Psoas muscle (tissue), 8 donors: ENCODE data around the gene NIPAL3. TPM values are rescaled to one million over a fixed set of nuclear protein-coding genes. Genes with fewer than 3 reads are reported as not detected.

ENCODE experiments used
- ATAC-seq, 4 donors: fragments of 200-7000 bp; cut with Tn5 transposase; one replicate each; pipeline ENCODE4 v1.9.1; 2020; ENCODE audit warnings: moderate library complexity in 3 of 4, mild to moderate bottlenecking in 2 of 4
- DNase-seq, 2 donors: peaks; one replicate each; pipeline ENCODE4 v3.0.0-alpha.2; 2020
- H3K27ac ChIP-seq: fragments of 200-600 bp; one replicate; pipeline ENCODE4 v1.8.0; 2022
- H3K27me3 ChIP-seq, 3 donors: fragments of 200-600 bp in 1 of 3; one replicate each; pipeline versions ENCODE4 v1.6.1 to v1.8.0; 2013 to 2022; ENCODE audit warnings: low read length in 2 of 3, mild to moderate bottlenecking in 2 of 3, moderate library complexity in 1 of 3; ENCODE audit not compliant: insufficient read depth in 3 of 3
- H3K36me3 ChIP-seq, 2 donors: fragments of 200-600 bp in 1 of 2; one replicate each; pipeline versions ENCODE4 v1.6.1 to v1.8.0; 2013 to 2022; ENCODE audit warnings: low read depth in 1 of 2, mild to moderate bottlenecking in 1 of 2, moderate library complexity in 1 of 2; ENCODE audit not compliant: insufficient read depth in 1 of 2
- H3K4me1 ChIP-seq: fragments of 200-600 bp; one replicate; pipeline ENCODE4 v1.8.0; 2022
- H3K4me3 ChIP-seq: fragments of 200-600 bp; one replicate; pipeline ENCODE4 v1.8.0; 2022; ENCODE audit warnings: mild to moderate bottlenecking
- H3K9me3 ChIP-seq: fragments of 200-600 bp; one replicate; pipeline ENCODE4 v1.8.0; 2022
- WGBS, 3 donors: extraction: QIAGEN DNeasy Blood & Tissue Kit; methylation state at CpG; one replicate each; pipeline versions ENCODE4 v1.1.6 to v1.1.7; 2013; 5-methylcytosine and 5-hydroxymethylcytosine counted together
- intact Hi-C, 2 donors: fragments of 100-400 bp; cut with DNase I; formaldehyde crosslinking; loops; one replicate each; pipeline versions ENCODE4 v1.11.0 to v1.14.2; 2022
- polyA plus RNA-seq, 3 donors: library from polyadenylated mRNA; stranded (reverse); fragments of 200-250 nt; gene quantifications; one replicate each; pipeline ENCODE4 v1.2.3, GENCODE V29; 2013
- total RNA-seq, 4 donors: library from RNA; stranded (reverse); fragmentation: NEBNext Ultra II Directional in 2 of 4; extraction: Animal tissue kit (Norgen Biotek cat#: 25700) in 2 of 4; gene quantifications; one replicate each; pipeline versions ENCODE4 v1.2.1 to v1.2.4, GENCODE V29; 2021 to 2023
- TF ChIP-seq, protein P1 (sequence below): fragments of 200-600 bp; IDR thresholded peaks from one replicate; pipeline ENCODE4 v1.8.0; 2022; ENCODE audit warnings: antibody characterized with exemption
- donor health status: healthy with polysubstance abuse.
- donor health status: DM: no; HTN: no; CAD: no; lungs with moderate emphysema.
- donor health status: Bipolar disorder and iron deficiency.
- donor health status: healthy.
- donor health status: DM: yes; HTN: yes; CAD: no.
- donor health status: DM: no; HTN: no; CAD: no.
- donor health status: DM: no; HTN: no; CAD: no.
- donor health status: DM: yes; HTN: yes; CAD: no.

NIPAL3 gene
- total and polyA plus RNA-seq, 7 donors = 1.1 to 10.9 (median 3.9) TPM

DNA sequence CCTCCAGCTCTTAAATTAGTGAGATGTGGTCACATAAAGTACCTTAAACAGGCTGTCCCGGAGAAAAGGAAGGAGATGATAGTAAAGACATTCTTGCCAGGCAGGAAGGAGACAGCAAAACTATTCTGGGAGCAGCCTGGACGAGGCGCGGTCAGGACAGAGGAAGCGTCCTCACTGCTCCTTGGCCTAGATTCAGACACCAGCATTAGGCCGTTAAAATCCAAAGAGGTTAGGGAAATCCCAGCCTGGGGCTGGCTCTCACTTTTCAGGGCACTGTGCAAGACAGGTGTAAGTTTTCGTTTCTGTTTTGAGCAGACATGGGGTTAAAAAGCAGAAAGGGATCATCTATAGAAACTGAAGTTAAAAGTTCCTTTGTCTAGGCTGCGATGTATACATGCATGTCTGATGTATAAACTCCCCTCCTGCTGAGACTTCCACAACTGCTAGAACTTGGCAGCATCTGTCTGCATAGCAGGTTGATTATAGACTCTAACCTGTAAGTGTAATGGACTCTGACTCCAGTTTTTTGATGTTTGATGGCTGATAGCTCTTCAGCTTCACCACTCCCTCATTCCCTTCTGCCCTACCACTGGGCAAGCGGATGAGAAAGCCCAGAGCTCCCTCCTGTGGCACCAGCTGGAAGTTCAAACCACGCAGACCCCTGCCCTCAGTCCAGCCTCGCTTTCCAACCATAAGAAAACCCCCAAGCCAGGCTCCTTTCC lies 23.6 kb upstream of the NIPAL3 start:
- TF ChIP-seq, protein P1, sequence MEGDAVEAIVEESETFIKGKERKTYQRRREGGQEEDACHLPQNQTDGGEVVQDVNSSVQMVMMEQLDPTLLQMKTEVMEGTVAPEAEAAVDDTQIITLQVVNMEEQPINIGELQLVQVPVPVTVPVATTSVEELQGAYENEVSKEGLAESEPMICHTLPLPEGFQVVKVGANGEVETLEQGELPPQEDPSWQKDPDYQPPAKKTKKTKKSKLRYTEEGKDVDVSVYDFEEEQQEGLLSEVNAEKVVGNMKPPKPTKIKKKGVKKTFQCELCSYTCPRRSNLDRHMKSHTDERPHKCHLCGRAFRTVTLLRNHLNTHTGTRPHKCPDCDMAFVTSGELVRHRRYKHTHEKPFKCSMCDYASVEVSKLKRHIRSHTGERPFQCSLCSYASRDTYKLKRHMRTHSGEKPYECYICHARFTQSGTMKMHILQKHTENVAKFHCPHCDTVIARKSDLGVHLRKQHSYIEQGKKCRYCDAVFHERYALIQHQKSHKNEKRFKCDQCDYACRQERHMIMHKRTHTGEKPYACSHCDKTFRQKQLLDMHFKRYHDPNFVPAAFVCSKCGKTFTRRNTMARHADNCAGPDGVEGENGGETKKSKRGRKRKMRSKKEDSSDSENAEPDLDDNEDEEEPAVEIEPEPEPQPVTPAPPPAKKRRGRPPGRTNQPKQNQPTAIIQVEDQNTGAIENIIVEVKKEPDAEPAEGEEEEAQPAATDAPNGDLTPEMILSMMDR = peak; percentile 74
- H3K9me3 ChIP-seq = no peaks in the 10 kb centered on the region
- peak overlapping the region; percentile 20 for H3K4me3 ChIP-seq
- intact Hi-C loops = loop anchor here (1.0 to 5.0 kb wide), 4 partner anchors 193 to 320 kb away; no protein-coding TSS in a partner anchor
- peak overlapping the region; percentile 73 for H3K27ac ChIP-seq
- DNase-seq = peak; percentile 58 to 74
- peaks cover 4% of the 10 kb centered on the region for H3K4me1 ChIP-seq
- peak; percentile 86 to 93 (median 88) for ATAC-seq
- 24 to 45% (median 29%) methylated on average over 11 of the region's 11 CpGs for WGBS, 3 donors
- H3K36me3 ChIP-seq = no peaks in the 10 kb centered on the region
- no peaks in the 10 kb centered on the region for H3K27me3 ChIP-seq

- 85 to 89% (median 87%) methylated on average over 4 of the region's 4 CpGs for WGBS, 3 donors
- Histone ChIP-seq H3K9me3 (no peaks in the 10 kb centered on the region), H3K36me3 (no peaks in the 10 kb centered on the region), H3K4me3 (no peak overlapping the region), H3K4me1 (peaks cover 4% of the 10 kb centered on the region), H3K27ac (peak overlapping the region; percentile 73), H3K27me3 (no peaks in the 10 kb centered on the region)
- no peak for ATAC-seq
- TF ChIP-seq, protein P1 = no peak
- intact Hi-C loops = loop anchor here (2.0 to 5.0 kb wide), 3 partner anchors 194 to 320 kb away; no protein-coding TSS in a partner anchor
- DNase-seq = no peak
These were observed 23.0 kb upstream of the NIPAL3 start for GRCh38 chr1:24392604-24392946.

DNA sequence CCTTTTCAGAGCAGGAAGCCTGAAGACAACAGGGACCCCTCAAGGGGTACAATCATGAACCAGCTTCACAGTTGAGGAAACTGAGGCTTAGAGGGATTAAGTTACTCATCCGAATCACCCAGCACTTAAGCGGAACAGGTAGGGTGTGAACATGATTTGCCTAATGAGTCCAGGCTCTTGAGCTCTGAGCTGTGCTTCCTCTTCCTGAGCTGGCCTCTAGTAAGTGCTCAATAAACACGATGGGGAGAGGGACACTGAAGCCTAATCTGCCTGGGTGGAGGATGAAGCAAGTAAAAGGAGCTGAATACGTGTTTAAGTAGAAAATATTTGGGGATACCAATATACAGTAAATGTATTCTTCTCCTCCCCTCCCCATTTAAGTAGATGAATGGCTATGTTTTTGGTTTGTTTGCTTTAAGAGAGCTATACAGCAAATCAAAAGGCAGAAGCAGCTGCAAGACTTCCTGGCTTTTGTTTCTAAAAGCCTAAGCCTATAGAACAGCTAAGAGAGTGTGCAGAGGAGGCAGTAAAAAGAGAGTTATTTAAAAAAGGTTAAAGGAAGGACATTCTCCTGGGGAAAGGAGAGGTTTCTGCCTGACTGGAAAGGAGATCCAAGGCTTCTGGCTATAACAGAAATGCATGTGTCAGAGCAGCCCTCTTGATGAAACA lies 22.5 kb upstream of the NIPAL3 start:
- ATAC-seq (no peak), DNase-seq (no peak)
- Histone ChIP-seq H3K27me3 (no peaks in the 10 kb centered on the region), H3K4me1 (peaks cover 4% of the 10 kb centered on the region), H3K36me3 (no peaks in the 10 kb centered on the region), H3K9me3 (no peaks in the 10 kb centered on the region), H3K27ac (no peak overlapping the region), H3K4me3 (no peak overlapping the region)
- intact Hi-C loops = loop anchor here (2.0 to 5.0 kb wide), 3 partner anchors 194 to 321 kb away; no protein-coding TSS in a partner anchor
- TF ChIP-seq, protein P1 = no peak
- WGBS, 3 donors = 81 to 87% (median 87%) methylated on average over 4 of the region's 4 CpGs

GRCh38 chr1:24393892-24394291 lies 21.7 kb upstream of the NIPAL3 start:
- intact Hi-C loops = loop anchor here (2.0 to 5.0 kb wide), 3 partner anchors 195 to 322 kb away; no protein-coding TSS in a partner anchor
- TF ChIP-seq, protein P1 = no peak
- no peaks in the 10 kb centered on the region for H3K9me3 ChIP-seq
- ATAC-seq (no peak), DNase-seq (no peak)
- H3K4me1 ChIP-seq = peaks cover 4% of the 10 kb centered on the region
- H3K36me3 ChIP-seq = no peaks in the 10 kb centered on the region
- 62 to 74% (median 73%) methylated on average over 6 of the region's 6 CpGs for WGBS, 3 donors
- H3K4me3 ChIP-seq = no peak overlapping the region
- no peak overlapping the region for H3K27ac ChIP-seq
- H3K27me3 ChIP-seq = no peaks in the 10 kb centered on the region
